ENCODE data around the gene NCOA7. TPM values are rescaled to one million over a fixed set of nuclear protein-coding genes. Genes with fewer than 3 reads are reported as not detected.

NCOA7 gene
- total and polyA plus RNA-seq, 9 of the 15 experiments (the other 6 are each of a cell fraction or from before 2014, with no cell fraction given): 5.8 to 14.6 (median 9.3) TPM

GRCh38 chr6:125749173-125749864, 41.4 kb upstream of the NCOA7 start, which contains the start of gene HEY2 (continued):
- TF ChIP-seq ZNF395 (CRISPR knock-in tag; IDR thresholded peaks at IDR 0.05) (peak; percentile 22; the same call in 1 of the 2 replicates), FOXJ3 (CRISPR knock-in tag; IDR thresholded peaks at IDR 0.05) (no peak), ZBTB1 (CRISPR knock-in tag; IDR thresholded peaks at IDR 0.05; ENCODE audit: borderline replicate concordance, low read depth) (no peak; the same call in 1 of the 2 replicates), CGGBP1 (CRISPR knock-in tag; IDR thresholded peaks at IDR 0.05) (no peak), RNF2 (IDR thresholded peaks at IDR 0.05) (0 out of 2 replicates have a peak, but pooled peaks have one; percentile 24), THAP12 (CRISPR knock-in tag; IDR thresholded peaks at IDR 0.05) (no peak), ZBTB8A (IDR thresholded peaks at IDR 0.05; ENCODE audit: partially characterized antibody) (no peak), MYNN (IDR thresholded peaks at IDR 0.05) (no peak), MYNN (CRISPR knock-in tag; IDR thresholded peaks at IDR 0.05) (no peak), SMARCA4 (IDR thresholded peaks at IDR 0.05) (no peak), CCAR2 (IDR thresholded peaks at IDR 0.05; ENCODE audit: low read depth, low read length) (no peak), DEAF1 (CRISPR knock-in tag; IDR thresholded peaks at IDR 0.05) (no peak), HMBOX1 (IDR thresholded peaks at IDR 0.05) (no peak), HNRNPLL (IDR thresholded peaks at IDR 0.05; ENCODE audit: low read depth, low read length, poor library complexity, severe bottlenecking) (peak; percentile 45), THAP7 (CRISPR knock-in tag; IDR thresholded peaks at IDR 0.05) (no peak), DDX20 (tag; IDR thresholded peaks at IDR 0.05; ENCODE audit: low read depth) (no peak), RBM25 (IDR thresholded peaks at IDR 0.05; ENCODE audit: low read depth, low read length, severe bottlenecking) (peak; percentile 94), ZNF668 (CRISPR knock-in tag; IDR thresholded peaks at IDR 0.05) (no peak), ZSCAN32 (CRISPR knock-in tag; IDR thresholded peaks at IDR 0.05) (no peak), FOXA3 (CRISPR knock-in tag; conservative IDR thresholded peaks at IDR 0.05 in 1 of 2, IDR thresholded peaks at IDR 0.05 in 1 of 2) (no peak), ZBED1 (IDR thresholded peaks at IDR 0.05) (no peak), HDGF (IDR thresholded peaks at IDR 0.05) (no peak), ZNF217 (CRISPR knock-in tag; IDR thresholded peaks at IDR 0.05) (no peak)
